AG09319 (cell line): ENCODE results near the gene IL27RA.

ENCODE experiments used
- DNase-seq: peaks from one replicate; pipeline ENCODE4 v3.0.0-alpha.2; 2010; ENCODE audit warnings: low read depth; ENCODE audit errors: extremely low read depth
- TF ChIP-seq, protein P1 (sequence below): IDR thresholded peaks from 2 replicates; pipeline ENCODE4 v1.5.1; 2011; ENCODE audit warnings: low read depth, mild to moderate bottlenecking, inconsistent platforms, low read length, moderate library complexity

IL27RA gene

DNA sequence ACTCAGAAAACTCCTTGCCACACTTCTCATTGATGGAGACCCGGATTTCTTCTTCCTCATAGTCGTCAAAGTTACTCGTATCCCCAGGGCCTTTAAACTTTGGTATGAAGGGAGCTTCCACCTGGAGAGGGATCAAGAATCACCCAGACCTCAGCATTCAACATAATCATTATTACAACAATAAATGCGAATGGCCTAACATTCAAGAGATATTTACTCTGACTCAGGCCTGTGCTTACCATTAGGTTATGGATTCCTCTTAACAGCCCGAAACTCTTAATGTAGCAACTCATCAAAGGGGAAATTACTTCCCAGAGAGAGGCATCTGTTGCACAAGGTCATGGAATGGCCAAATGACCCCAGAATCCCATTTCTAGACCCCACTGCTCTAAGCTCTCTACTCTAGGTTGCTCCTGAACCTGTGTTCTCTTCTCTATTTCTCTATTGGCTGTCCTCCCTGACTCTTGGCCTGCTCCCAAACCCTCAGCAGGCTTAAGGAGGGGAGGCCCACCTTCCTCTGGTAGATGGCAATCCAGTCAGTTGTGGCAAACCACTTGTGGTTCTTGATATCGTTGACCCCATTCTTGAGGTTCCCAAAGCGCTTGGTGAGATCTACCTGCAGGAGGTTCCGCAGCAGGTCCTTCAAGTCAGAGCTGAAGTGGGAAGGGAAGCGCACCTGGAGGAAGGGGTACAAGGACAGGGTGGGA lies 61.7 kb downstream of the IL27RA start:
- TF ChIP-seq, protein P1, sequence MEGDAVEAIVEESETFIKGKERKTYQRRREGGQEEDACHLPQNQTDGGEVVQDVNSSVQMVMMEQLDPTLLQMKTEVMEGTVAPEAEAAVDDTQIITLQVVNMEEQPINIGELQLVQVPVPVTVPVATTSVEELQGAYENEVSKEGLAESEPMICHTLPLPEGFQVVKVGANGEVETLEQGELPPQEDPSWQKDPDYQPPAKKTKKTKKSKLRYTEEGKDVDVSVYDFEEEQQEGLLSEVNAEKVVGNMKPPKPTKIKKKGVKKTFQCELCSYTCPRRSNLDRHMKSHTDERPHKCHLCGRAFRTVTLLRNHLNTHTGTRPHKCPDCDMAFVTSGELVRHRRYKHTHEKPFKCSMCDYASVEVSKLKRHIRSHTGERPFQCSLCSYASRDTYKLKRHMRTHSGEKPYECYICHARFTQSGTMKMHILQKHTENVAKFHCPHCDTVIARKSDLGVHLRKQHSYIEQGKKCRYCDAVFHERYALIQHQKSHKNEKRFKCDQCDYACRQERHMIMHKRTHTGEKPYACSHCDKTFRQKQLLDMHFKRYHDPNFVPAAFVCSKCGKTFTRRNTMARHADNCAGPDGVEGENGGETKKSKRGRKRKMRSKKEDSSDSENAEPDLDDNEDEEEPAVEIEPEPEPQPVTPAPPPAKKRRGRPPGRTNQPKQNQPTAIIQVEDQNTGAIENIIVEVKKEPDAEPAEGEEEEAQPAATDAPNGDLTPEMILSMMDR, result no peak

DNA sequence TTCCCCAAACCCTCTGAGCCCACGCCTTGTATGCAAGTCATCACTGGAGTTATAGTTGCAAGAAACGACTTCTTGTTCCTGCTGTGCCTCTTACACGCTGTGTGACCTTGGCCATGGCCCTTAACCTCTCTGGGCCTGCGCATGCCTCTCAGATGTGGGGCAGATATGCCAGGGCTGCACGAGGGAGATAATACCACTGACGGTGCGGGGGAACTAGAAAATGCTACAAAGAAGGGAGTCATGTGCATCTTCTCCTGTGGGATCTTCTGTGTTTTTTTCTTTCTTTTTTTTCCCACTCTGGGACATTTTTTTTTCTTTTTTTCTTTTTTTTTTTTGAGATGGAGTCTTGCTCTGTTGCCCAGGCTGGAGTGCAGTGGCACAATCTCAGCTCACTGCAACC lies 63.3 kb downstream of the IL27RA start:
- DNase-seq, result no peak
- TF ChIP-seq, protein P1, result no peak

More for the DNA sequence above, 61.7 kb downstream of the IL27RA start:
- no peak for DNase-seq

DNA sequence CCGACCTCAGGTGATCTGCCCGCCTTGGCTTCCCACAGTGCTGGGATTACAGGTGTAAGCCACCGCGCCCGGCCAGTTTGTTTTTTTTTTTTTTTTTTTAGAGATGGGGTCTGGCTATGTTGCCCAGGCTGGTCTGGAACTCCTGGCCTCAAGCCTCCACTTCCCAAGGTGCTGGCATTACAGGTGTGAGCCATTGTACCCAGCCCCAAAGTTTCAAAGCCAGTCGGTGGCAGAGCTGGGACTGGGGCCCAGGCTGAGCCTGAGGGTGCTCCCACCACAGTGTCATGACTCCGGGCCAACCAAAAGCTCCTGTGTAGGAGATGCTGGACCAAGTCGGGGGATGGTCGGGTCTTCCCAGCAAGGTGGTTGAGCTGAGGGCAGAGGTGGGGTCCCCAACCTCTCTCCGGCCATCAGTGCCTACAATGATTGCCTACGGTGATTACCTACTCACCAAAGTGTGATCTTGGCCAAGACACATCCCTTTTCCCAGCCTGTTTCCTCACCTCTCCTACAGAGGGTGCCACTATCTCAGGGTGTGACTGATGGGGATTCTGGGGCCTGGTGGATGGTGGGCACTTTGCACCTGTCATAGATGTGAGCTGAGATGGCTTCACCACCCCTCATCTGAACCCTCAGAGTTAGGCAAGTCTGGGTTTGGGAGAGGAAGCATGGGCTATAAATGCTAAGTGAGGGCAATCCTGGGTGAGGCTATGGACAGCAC lies 64.9 kb downstream of the IL27RA start:
- TF ChIP-seq, protein P1, result no peak
- no peak for DNase-seq

DNA sequence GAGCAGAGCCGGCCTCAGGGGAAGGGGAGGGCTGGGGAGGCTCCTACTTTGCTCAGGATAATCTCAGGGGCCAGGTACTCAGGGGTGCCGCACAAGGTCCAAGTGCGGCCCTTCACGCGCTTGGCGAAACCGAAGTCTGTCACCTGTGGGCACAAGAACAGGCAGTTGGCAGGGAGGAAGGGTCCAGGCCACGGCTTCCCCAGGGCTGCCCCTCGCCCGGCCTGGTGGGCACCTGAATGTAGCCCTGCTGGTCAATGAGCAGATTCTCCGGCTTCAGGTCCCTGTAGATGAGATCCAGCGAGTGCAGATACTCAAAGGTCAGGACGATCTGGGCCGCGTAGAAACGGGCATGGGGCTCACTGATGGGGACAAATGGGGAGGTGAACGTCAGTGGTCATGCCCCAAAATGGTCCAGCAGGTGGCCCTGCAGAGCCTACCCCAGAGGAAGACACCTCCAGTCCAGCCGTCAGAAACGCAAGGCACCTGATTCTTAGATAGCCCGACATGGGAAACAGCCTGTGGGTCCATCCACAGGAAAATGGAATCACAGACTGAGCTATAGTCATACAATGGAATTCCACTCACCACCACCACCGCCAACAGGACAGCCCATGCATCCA lies 66.1 kb downstream of the IL27RA start:
- TF ChIP-seq, protein P1, result no peak; the same call in 1 of the 2 replicates
- no peak for DNase-seq

DNA sequence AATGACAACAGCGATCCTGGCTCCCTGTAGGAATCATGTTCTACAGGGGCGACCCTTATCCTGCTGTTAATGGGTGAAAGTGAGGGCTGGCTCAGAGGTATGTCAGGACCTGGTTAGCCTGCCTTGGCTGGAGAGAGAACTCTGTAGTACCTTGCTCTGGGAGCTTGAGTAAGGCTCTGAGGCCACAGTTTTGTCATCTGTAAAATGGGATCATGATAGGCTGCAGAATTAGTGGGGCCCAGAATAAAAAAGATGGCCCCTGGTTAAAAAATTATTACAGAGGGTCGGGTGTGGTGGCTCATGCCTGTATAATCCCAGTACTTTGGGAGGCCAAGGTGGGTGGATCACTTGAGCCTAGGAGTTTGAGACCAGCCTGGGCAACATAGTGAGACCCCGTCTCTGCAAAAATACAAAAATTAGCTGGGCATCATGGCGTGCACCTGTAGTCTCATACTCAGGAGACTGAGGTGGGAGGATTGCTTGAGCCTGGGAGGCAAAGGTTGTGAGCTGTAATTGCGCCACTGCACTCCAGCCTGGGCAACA lies 69.5 kb downstream of the IL27RA start:
- TF ChIP-seq, protein P1, result no peak
- DNase-seq, result no peak

DNA sequence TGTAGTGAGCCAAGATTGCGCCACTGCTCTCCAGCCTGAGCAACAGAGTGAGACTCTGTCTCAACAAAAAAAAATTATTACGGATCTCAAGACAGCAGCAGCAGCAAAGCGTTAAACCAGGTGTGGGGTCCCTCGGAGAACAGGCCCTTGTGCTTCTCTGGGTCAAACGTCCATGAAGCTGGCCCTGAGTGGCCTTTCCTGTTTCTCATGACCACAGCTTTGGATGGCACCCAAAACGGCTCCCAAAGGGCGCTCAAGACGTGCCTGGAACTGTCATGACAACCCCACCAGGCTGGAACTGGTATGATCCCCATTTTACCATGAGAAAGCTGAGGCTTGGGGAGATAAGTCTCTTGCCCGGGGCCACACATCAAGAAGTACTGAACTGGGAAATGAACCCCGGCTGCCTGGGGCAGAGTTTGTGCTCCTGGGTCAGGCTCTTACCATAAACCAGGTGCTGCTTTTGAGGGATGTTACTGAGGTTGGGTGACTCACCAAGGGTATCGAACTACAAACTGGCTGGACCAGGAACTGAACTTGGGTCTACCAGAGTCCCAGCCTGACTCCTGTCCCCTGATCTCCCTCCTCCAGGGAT lies 70.6 kb downstream of the IL27RA start:
- no peak for DNase-seq
- TF ChIP-seq, protein P1, result no peak
